Heart left ventricle (tissue), 16 donors: ENCODE results near the gene TMEM135. TPM values are rescaled to one million over a fixed set of nuclear protein-coding genes. Genes with fewer than 3 reads are reported as not detected.
A peak's percentile ranks its signal among the peaks of the same experiment; 100 is the strongest.

ENCODE experiments used
- ATAC-seq, 4 donors: fragments of 200-7000 bp; cut with Tn5 transposase; one replicate each; pipeline ENCODE4 v1.9.1; 2020 to 2022; ENCODE audit warnings: moderate library complexity in 4 of 4, mild to moderate bottlenecking in 3 of 4, moderate number of reproducible peaks in 1 of 4
- DNase-seq, 5 donors: peaks; one replicate each; pipeline ENCODE4 v3.0.0-alpha.2; 2020
- H3K27ac ChIP-seq, 12 donors: fragments of 200-600 bp; sonication (generic) in 4 of 12; one replicate each; pipeline versions ENCODE4 v1.5.0 to v1.8.0; 2016 to 2022; ENCODE audit warnings: mild to moderate bottlenecking in 2 of 12
- H3K27me3 ChIP-seq, 9 donors: fragments of 200-600 bp; sonication (generic) in 2 of 9; one replicate each; pipeline versions ENCODE4 v1.5.1 to v1.8.0; 2016 to 2022; ENCODE audit warnings: mild to moderate bottlenecking in 3 of 9
- H3K36me3 ChIP-seq, 9 donors: fragments of 200-600 bp; sonication (generic) in 2 of 9; one replicate each; pipeline versions ENCODE4 v1.5.0 to v1.8.0; 2018 to 2022; ENCODE audit warnings: mild to moderate bottlenecking in 2 of 9
- H3K4me1 ChIP-seq, 12 donors: fragments of 200-600 bp; sonication (generic) in 4 of 12; one replicate each; pipeline versions ENCODE4 v1.5.0 to v1.8.0; 2016 to 2022; ENCODE audit warnings: mild to moderate bottlenecking in 3 of 12
- H3K4me3 ChIP-seq, 12 donors: fragments of 200-600 bp; sonication (generic) in 4 of 12; one replicate each; pipeline versions ENCODE4 v1.5.0 to v1.8.0; 2017 to 2022; ENCODE audit warnings: mild to moderate bottlenecking in 9 of 12, moderate library complexity in 4 of 12
- H3K9me3 ChIP-seq, 12 donors: fragments of 200-600 bp; sonication (generic) in 4 of 12; one replicate each; pipeline versions ENCODE4 v1.5.0 to v1.8.0; 2016 to 2022; ENCODE audit warnings: mild to moderate bottlenecking in 1 of 12
- POLR2A ChIP-seq, 2 donors: fragments of 450-650 bp; IDR thresholded peaks; one replicate each; pipeline ENCODE4 v1.6.1; 2017; ENCODE audit warnings: antibody characterized with exemption in 2 of 2, mild to moderate bottlenecking in 2 of 2, moderate library complexity in 2 of 2
- WGBS, 4 donors: extraction: QIAGEN DNeasy Blood & Tissue Kit in 2 of 4; methylation state at CpG; one replicate each; pipeline versions ENCODE4 v1.1.5 to v1.1.7; 2013 to 2018; 5-methylcytosine and 5-hydroxymethylcytosine counted together
- intact Hi-C, 10 donors: fragments of 100-400 bp; cut with DNase I; formaldehyde crosslinking; loops; one replicate each; pipeline versions ENCODE4 v1.11.1 to v1.14.2; 2022
- polyA plus RNA-seq, 2 donors: library from polyadenylated mRNA; stranded (reverse); fragments of 200-250 nt; gene quantifications; one replicate each; pipeline ENCODE4 v1.2.3, GENCODE V29; 2013
- total RNA-seq, 9 donors: library from RNA; depleted of rRNA in 2 of 9; stranded (reverse); fragments of >200 nt in 2 of 9; fragmentation: NEBNext Ultra II Directional in 3 of 9; extraction: Animal tissue kit (Norgen Biotek cat#: 25700) in 3 of 9; gene quantifications; one replicate each; pipeline versions ENCODE4 v1.1.0 to v1.2.4, GENCODE V29; 2016 to 2023
- TF ChIP-seq, protein P1 (sequence below), 12 donors: fragments of 200-600 bp; sonication (generic) in 4 of 12; IDR thresholded peaks; one replicate each; pipeline versions ENCODE4 v1.5.0 to v1.8.0; 2018 to 2022; ENCODE audit warnings: antibody characterized with exemption in 12 of 12, mild to moderate bottlenecking in 5 of 12
- donor health status: ischemic (EF 13 %, LVEDD 7.1; RV severe dilation, severe dysfunction).
- donor health status: healthy with polysubstance abuse.
- donor health status: DM: no; HTN: yes; CAD: no.
- donor health status: DM: no; HTN: no; CAD: no.
- donor health status: ischemic (EF 25% LVEDD 6.9; RV normal size, moderate dysfunction).
- donor health status: ischemic (EF 25% LVEDD 5.7; RV mildly dilated, moderate dysfunction).
- donor health status: healthy.
- donor health status: DM: yes; HTN: yes; CAD: no.
- donor health status: ischemic (EF 35%, LVEDD 5.7; RV mildly dilated, moderate dysfunction).
- donor health status: nonischemic (EF 11% LVEDD 7.7; RV severe dilation, severe dysfunction).
- donor health status: DM: yes; HTN: yes; CAD: no.
- donor health status: PGD.
- donor health status: ischemic (EF 29% LVEDD 5.4; RV normal size, mild dysfunction).
- donor health status: nonischemic (EF 23%, LVEDD 6.1; RV moderate dilation, normal function).

The TMEM135 gene
- total and polyA plus RNA-seq, 11 donors, result 3.9 to 22.7 (median 14.7) TPM

DNA sequence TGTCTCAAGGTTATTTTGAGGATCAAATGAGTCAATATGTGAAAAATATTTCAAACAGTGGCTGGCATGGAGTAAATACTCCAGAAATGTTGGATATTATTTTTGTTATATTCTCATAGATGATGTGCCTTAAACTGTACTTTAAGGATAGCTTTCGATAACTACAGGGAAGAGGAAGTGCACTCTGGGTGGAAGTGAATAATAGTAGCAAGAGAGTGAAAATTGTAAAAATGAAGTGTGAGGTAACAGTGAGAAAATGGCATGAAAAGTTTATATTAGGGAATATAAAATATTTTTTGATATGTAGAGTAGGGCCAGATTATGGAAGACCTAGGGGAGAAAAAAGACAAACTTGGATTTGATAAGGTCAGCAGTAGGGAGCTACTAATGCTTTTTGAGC is 258.9 kb downstream of the TMEM135 start:
- DNase-seq, result no peak
- TF ChIP-seq, protein P1, sequence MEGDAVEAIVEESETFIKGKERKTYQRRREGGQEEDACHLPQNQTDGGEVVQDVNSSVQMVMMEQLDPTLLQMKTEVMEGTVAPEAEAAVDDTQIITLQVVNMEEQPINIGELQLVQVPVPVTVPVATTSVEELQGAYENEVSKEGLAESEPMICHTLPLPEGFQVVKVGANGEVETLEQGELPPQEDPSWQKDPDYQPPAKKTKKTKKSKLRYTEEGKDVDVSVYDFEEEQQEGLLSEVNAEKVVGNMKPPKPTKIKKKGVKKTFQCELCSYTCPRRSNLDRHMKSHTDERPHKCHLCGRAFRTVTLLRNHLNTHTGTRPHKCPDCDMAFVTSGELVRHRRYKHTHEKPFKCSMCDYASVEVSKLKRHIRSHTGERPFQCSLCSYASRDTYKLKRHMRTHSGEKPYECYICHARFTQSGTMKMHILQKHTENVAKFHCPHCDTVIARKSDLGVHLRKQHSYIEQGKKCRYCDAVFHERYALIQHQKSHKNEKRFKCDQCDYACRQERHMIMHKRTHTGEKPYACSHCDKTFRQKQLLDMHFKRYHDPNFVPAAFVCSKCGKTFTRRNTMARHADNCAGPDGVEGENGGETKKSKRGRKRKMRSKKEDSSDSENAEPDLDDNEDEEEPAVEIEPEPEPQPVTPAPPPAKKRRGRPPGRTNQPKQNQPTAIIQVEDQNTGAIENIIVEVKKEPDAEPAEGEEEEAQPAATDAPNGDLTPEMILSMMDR (IDR thresholded peaks at IDR 0.05), result no peak
- no peak for TF ChIP-seq POLR2A (IDR thresholded peaks at IDR 0.05)
- Histone ChIP-seq H3K36me3 (no peaks in the 10 kb centered on the region), H3K9me3 (no peaks in the 10 kb centered on the region), H3K27me3 (no peaks in the 10 kb centered on the region), H3K4me1 (peaks cover 0 to 13% (median 0%) of the 10 kb centered on the region in 12 donors), H3K27ac (no peak overlapping the region), H3K4me3 (no peak overlapping the region)
- intact Hi-C loops, result loop anchor here in 1 of 10 donors (5.0 kb wide), 1 partner anchor 429 kb away; no protein-coding TSS in a partner anchor
- no peak for ATAC-seq
- 85 to 97% (median 92%) methylated on average over 1 of the region's 1 CpG for WGBS, 4 donors

DNA sequence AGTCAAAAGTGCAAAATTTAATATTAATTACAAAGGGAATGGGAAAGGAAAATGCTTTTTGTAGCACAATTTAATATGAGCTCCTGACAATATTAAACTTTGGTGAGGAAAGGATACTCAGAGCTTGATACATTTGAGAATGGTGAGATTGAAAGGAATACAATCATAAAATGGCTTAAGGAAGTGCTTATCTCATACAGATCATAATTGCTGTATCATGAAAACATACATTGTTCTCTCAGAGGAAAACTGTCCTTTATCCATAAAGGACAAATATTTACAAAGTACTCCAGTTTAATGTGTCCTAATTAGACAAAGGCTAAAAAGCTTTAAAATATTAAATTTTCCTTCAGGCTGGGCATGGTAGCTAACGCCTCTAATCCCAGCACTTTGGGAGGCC is 260.4 kb downstream of the TMEM135 start:
- Histone ChIP-seq H3K4me1 (peaks cover 0 to 13% (median 0%) of the 10 kb centered on the region in 12 donors), H3K4me3 (no peak overlapping the region), H3K27me3 (no peaks in the 10 kb centered on the region), H3K36me3 (no peaks in the 10 kb centered on the region), H3K9me3 (no peaks in the 10 kb centered on the region), H3K27ac (no peak overlapping the region)
- no peak for DNase-seq
- 89 to 100% (median 95%) methylated on average over 1 of the region's 1 CpG for WGBS, 4 donors
- intact Hi-C loops, result loop anchor here in 1 of 10 donors (5.0 kb wide), 1 partner anchor 431 kb away; no protein-coding TSS in a partner anchor
- no peak for TF ChIP-seq POLR2A (IDR thresholded peaks at IDR 0.05)
- TF ChIP-seq, protein P1 (IDR thresholded peaks at IDR 0.05), result no peak
- no peak for ATAC-seq

DNA sequence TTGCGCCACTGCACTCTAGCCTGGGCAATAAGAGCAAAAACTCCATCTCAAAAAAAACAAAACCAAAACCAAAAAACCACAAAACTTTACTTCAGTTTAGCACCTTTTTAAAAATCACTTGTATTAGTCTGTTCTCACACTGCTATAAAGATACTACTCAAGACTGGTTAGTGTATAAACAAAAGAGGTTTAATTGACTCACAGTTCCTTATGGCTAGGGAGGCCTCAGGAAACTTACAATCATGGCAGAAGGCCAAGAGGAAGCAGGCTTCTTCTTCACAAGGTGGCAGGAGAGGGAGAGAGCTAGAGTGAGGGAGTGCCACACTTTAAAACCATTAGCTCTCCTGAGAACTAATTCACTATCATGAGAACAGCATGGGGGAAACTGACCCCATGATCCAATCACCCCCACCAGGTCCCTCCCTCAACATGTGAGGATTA is 261.3 kb downstream of the TMEM135 start:
- Histone ChIP-seq H3K27me3 (no peaks in the 10 kb centered on the region), H3K9me3 (no peaks in the 10 kb centered on the region), H3K4me3 (no peak overlapping the region), H3K4me1 (peaks cover 0 to 13% (median 0%) of the 10 kb centered on the region in 12 donors), H3K27ac (no peak overlapping the region), H3K36me3 (no peaks in the 10 kb centered on the region)
- no peak for ATAC-seq
- TF ChIP-seq, protein P1 (IDR thresholded peaks at IDR 0.05), result no peak
- TF ChIP-seq POLR2A (IDR thresholded peaks at IDR 0.05), result no peak
- DNase-seq, result no peak
- 91 to 98% (median 96%) methylated on average over 1 of the region's 1 CpG for WGBS, 4 donors
- intact Hi-C loops, result loop anchor here in 1 of 10 donors (5.0 kb wide), 1 partner anchor 432 kb away; no protein-coding TSS in a partner anchor

DNA sequence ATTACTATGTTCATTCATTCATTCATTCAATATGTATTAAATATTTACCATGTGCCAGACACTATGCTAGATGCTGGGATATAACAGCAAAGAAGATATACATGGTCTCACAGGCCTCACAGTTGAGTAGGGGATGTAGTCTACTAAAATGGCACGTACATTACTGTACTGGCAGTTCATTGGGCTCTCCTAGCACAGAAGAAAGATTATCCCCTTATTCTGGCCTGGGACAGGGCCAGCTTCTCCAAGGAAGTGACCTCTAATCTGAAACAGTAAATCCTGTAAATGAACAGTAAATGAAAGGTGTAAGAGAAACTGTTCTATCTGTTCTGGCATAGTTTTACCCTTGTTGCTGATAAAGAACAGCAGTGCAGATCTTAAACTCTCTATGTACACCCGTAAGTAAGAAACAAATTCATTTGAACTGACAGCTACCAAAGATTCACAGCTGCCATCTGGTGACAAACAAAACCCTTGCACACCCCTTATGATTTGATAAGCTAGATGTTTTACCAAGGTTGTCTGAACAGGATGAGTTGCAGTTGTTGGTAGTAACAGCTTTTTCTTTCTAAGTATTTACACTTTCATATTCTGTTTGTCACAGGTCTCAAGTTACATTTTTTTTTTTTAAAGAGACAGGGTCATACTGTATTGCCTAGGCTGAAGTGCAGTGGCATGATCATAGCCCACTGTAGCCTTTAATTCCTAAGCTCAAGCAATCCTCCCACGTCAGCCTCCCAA is 263.1 kb downstream of the TMEM135 start:
- H3K4me3 ChIP-seq, result no peak overlapping the region
- 65 to 79% (median 69%) methylated on average over 3 of the region's 3 CpGs for WGBS, 4 donors
- ATAC-seq (peak in 1 of 4 donors; percentile 15), DNase-seq (no peak)
- intact Hi-C loops, result no loop called here
- no peaks in the 10 kb centered on the region for H3K36me3 ChIP-seq
- H3K9me3 ChIP-seq, result no peaks in the 10 kb centered on the region
- H3K27ac ChIP-seq, result peak overlapping the region in 1 of 12 donors; percentile 7
- TF ChIP-seq POLR2A (IDR thresholded peaks at IDR 0.05), result no peak
- TF ChIP-seq, protein P1 (IDR thresholded peaks at IDR 0.05), result no peak
- H3K4me1 ChIP-seq, result peaks cover 0 to 23% (median 2%) of the 10 kb centered on the region in 12 donors
- H3K27me3 ChIP-seq, result no peaks in the 10 kb centered on the region
